ENCODE data around the gene DUSP16. TPM values are rescaled to one million over a fixed set of nuclear protein-coding genes. Genes with fewer than 3 reads are reported as not detected.
"Not testable (repeated sequence)": the region's sequence is repeated elsewhere in the genome, so short reads cannot be mapped to it uniquely, and the experiment has no call there.

The DUSP16 gene
- total RNA-seq, 1 donor = 29.5 TPM

- Histone ChIP-seq H3K9me3 (ENCODE audit: low read depth, low read length) (no peaks in the 10 kb centered on the region), H3K4me1 (ENCODE audit: insufficient read depth, low read length) (peaks cover 14% of the 10 kb centered on the region), H3K4me3 (ENCODE audit: low read length) (no peak overlapping the region), H3K27me3 (ENCODE audit: insufficient read depth, low read length) (no peaks in the 10 kb centered on the region)
Observed at GRCh38 chr12:12523229-12523628, 39.4 kb downstream of the DUSP16 start.

GRCh38 chr12:12522657-12523056 is 40.0 kb downstream of the DUSP16 start:
- peaks cover 10% of the 10 kb centered on the region for H3K4me1 ChIP-seq (ENCODE audit: insufficient read depth, low read length)
- H3K27me3 ChIP-seq (ENCODE audit: insufficient read depth, low read length); H3K9me3 ChIP-seq (ENCODE audit: low read depth, low read length); H3K4me3 ChIP-seq (ENCODE audit: low read length): not testable (repeated sequence)

DNA sequence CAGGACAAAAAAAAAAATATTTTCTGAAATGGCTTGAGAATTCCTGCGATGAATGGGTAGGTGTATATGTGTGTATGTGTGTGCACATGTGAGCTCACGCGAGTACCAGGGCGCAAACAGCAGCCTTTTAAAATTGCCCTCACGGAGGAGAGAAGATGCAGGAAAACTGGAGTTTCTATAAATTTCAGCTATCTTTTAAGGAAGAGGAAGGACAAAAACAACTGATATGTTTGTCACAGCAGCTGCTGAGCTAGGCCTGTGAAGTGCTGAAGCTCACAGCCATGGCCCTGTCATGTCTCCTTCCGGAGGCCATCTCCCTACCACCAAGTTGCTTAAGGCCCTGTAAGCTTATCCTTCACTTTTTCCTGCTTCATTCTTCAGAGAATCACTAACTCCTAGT is 40.8 kb downstream of the DUSP16 start:
- Histone ChIP-seq H3K4me1 (ENCODE audit: insufficient read depth, low read length) (peaks cover 11% of the 10 kb centered on the region), H3K9me3 (ENCODE audit: low read depth, low read length) (no peaks in the 10 kb centered on the region), H3K4me3 (ENCODE audit: low read length) (no peak overlapping the region), H3K27me3 (ENCODE audit: insufficient read depth, low read length) (no peaks in the 10 kb centered on the region)

GRCh38 chr12:12521044-12521485 is 41.6 kb downstream of the DUSP16 start:
- Histone ChIP-seq H3K4me1 (ENCODE audit: insufficient read depth, low read length) (peaks cover 8% of the 10 kb centered on the region), H3K4me3 (ENCODE audit: low read length) (no peak overlapping the region), H3K9me3 (ENCODE audit: low read depth, low read length) (no peaks in the 10 kb centered on the region), H3K27me3 (ENCODE audit: insufficient read depth, low read length) (no peaks in the 10 kb centered on the region)

DNA sequence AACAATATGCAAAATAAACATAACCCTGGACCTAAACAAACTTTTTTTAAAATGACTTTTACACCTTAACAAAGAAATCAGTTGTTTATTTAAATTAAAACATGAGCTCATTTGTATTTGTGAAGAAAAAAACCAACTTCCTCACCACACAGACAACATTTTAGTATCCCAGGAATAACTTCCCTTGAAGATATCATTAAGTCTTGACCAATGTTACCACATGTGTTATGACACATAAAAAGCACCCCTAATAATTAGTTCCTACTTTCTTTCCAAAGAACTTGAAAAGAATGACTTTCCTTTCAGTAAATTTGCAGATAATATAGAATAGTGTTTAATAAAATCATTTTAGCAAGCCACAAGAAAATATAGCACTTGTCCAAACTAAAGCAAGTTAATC is 42.4 kb downstream of the DUSP16 start:
- no peaks in the 10 kb centered on the region for H3K27me3 ChIP-seq (ENCODE audit: insufficient read depth, low read length)
- H3K4me3 ChIP-seq (ENCODE audit: low read length) = no peak overlapping the region
- H3K4me1 ChIP-seq (ENCODE audit: insufficient read depth, low read length) = peaks cover 8% of the 10 kb centered on the region
- no peaks in the 10 kb centered on the region for H3K9me3 ChIP-seq (ENCODE audit: low read depth, low read length)

- H3K4me3 ChIP-seq (ENCODE audit: low read length) = no peak overlapping the region
- H3K4me1 ChIP-seq (ENCODE audit: insufficient read depth, low read length) = peaks cover 8% of the 10 kb centered on the region
- H3K27me3 ChIP-seq (ENCODE audit: insufficient read depth, low read length) = no peaks in the 10 kb centered on the region
- no peaks in the 10 kb centered on the region for H3K9me3 ChIP-seq (ENCODE audit: low read depth, low read length)
Observed at GRCh38 chr12:12519354-12519998, 43.2 kb downstream of the DUSP16 start.

GRCh38 chr12:12518919-12519318 is 43.7 kb downstream of the DUSP16 start:
- H3K9me3 ChIP-seq (ENCODE audit: low read depth, low read length) = no peaks in the 10 kb centered on the region
- H3K27me3 ChIP-seq (ENCODE audit: insufficient read depth, low read length) = no peaks in the 10 kb centered on the region
- H3K4me3 ChIP-seq (ENCODE audit: low read length) = no peak overlapping the region
- peaks cover 8% of the 10 kb centered on the region for H3K4me1 ChIP-seq (ENCODE audit: insufficient read depth, low read length)

GRCh38 chr12:12518464-12518845 is 44.2 kb downstream of the DUSP16 start:
- no peaks in the 10 kb centered on the region for H3K27me3 ChIP-seq (ENCODE audit: insufficient read depth, low read length)
- no peak overlapping the region for H3K4me3 ChIP-seq (ENCODE audit: low read length)
- peaks cover 8% of the 10 kb centered on the region for H3K4me1 ChIP-seq (ENCODE audit: insufficient read depth, low read length)
- H3K9me3 ChIP-seq (ENCODE audit: low read depth, low read length) = no peaks in the 10 kb centered on the region

- H3K4me3 ChIP-seq (ENCODE audit: low read length) = no peak overlapping the region
- peaks cover 4% of the 10 kb centered on the region for H3K4me1 ChIP-seq (ENCODE audit: insufficient read depth, low read length)
- no peaks in the 10 kb centered on the region for H3K9me3 ChIP-seq (ENCODE audit: low read depth, low read length)
- H3K27me3 ChIP-seq (ENCODE audit: insufficient read depth, low read length) = no peaks in the 10 kb centered on the region
Observed at GRCh38 chr12:12513416-12514006, 49.2 kb downstream of the DUSP16 start.

GRCh38 chr12:12511895-12512711 is 50.6 kb downstream of the DUSP16 start:
- Histone ChIP-seq H3K9me3 (ENCODE audit: low read depth, low read length) (no peaks in the 10 kb centered on the region), H3K4me1 (ENCODE audit: insufficient read depth, low read length) (no peaks in the 10 kb centered on the region), H3K27me3 (ENCODE audit: insufficient read depth, low read length) (no peaks in the 10 kb centered on the region), H3K4me3 (ENCODE audit: low read length) (no peak overlapping the region)

- H3K4me1 ChIP-seq (ENCODE audit: insufficient read depth, low read length) = no peaks in the 10 kb centered on the region
- H3K4me3 ChIP-seq (ENCODE audit: low read length) = no peak overlapping the region
- no peaks in the 10 kb centered on the region for H3K9me3 ChIP-seq (ENCODE audit: low read depth, low read length)
- H3K27me3 ChIP-seq (ENCODE audit: insufficient read depth, low read length) = no peaks in the 10 kb centered on the region
Observed at GRCh38 chr12:12511021-12511783, 51.5 kb downstream of the DUSP16 start.

DNA sequence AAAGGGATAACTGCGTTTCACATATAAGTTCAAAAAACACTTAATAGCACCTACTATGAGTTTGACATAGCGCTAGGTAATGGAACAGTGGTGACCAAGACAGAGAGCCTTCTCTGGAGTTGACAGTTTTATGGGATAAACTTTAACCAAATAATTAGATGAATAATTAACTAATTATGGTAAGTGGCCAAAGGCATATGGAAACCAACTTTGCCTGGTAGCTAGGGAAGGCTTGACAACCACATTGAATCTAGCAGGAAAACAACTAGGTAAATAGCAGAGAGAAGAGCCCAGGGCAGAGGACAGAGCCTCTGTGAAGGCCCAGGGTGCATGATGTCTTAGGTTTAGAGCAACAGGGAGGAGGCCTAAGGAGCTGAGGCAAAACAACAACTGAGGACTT is 52.1 kb downstream of the DUSP16 start:
- Histone ChIP-seq H3K9me3 (ENCODE audit: low read depth, low read length) (no peaks in the 10 kb centered on the region), H3K4me1 (ENCODE audit: insufficient read depth, low read length) (no peaks in the 10 kb centered on the region), H3K4me3 (ENCODE audit: low read length) (no peak overlapping the region), H3K27me3 (ENCODE audit: insufficient read depth, low read length) (no peaks in the 10 kb centered on the region)

DNA sequence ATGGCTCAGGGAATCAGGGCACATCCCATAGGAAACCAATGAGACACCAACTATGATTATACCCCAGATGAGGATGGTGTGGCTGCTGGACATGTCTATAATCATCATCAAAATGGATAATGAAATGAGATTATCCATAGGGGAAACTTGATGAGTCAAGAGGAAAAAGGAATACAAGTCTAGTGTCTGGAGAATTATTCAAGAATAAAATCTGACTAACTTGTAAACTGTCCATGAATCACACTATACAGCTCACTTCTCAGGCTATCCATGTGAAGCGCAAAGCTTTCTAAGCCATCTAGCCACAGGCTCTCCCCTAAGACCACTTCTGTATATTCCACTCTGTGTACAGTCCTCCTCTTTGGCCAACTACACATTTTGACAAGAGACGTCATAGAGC is 52.5 kb downstream of the DUSP16 start:
- Histone ChIP-seq H3K4me1 (ENCODE audit: insufficient read depth, low read length) (peaks cover 4% of the 10 kb centered on the region), H3K4me3 (ENCODE audit: low read length) (no peak overlapping the region), H3K9me3 (ENCODE audit: low read depth, low read length) (no peaks in the 10 kb centered on the region), H3K27me3 (ENCODE audit: insufficient read depth, low read length) (no peaks in the 10 kb centered on the region)

- Histone ChIP-seq H3K4me1 (ENCODE audit: insufficient read depth, low read length) (peaks cover 4% of the 10 kb centered on the region), H3K9me3 (ENCODE audit: low read depth, low read length) (no peaks in the 10 kb centered on the region), H3K27me3 (ENCODE audit: insufficient read depth, low read length) (no peaks in the 10 kb centered on the region), H3K4me3 (ENCODE audit: low read length) (no peak overlapping the region)
Observed at GRCh38 chr12:12508612-12509011, 54.1 kb downstream of the DUSP16 start.

- H3K27me3 ChIP-seq (ENCODE audit: insufficient read depth, low read length) = no peaks in the 10 kb centered on the region
- H3K9me3 ChIP-seq (ENCODE audit: low read depth, low read length) = no peaks in the 10 kb centered on the region
- H3K4me3 ChIP-seq (ENCODE audit: low read length) = no peak overlapping the region
- peaks cover 4% of the 10 kb centered on the region for H3K4me1 ChIP-seq (ENCODE audit: insufficient read depth, low read length)
Observed at GRCh38 chr12:12507121-12507520, 55.5 kb downstream of the DUSP16 start.
